GM20000 (cell line): Measurements from ENCODE around the gene USP25.

Experiments used
- DNase-seq: peaks from one replicate; pipeline ENCODE4 v3.0.0; 2012; ENCODE audit warnings: low spot score
- TF ChIP-seq, protein P1 (sequence below): IDR thresholded peaks from 2 replicates; pipeline ENCODE4 v1.5.1; 2012; ENCODE audit warnings: mild to moderate bottlenecking, control low read depth; ENCODE audit errors: extremely low read depth, missing control alignments

Gene USP25

DNA sequence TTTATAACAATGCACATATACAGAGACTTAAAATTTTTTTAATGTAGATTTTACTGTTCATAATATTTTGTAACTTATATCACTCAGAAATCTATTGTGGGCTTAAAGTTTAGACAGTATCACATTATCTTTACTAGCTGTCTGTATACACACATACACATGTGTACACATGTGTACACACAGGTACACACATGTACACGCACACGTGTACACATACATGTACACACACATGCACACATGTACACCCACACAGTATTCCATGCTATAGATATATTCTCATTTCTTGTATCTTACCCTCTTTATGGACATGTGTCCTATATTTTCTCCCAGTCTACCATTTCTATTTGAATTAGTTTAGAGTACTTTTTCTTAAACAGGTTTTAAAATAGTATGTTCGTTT, 123.3 kb downstream of the USP25 start:
- TF ChIP-seq, protein P1, sequence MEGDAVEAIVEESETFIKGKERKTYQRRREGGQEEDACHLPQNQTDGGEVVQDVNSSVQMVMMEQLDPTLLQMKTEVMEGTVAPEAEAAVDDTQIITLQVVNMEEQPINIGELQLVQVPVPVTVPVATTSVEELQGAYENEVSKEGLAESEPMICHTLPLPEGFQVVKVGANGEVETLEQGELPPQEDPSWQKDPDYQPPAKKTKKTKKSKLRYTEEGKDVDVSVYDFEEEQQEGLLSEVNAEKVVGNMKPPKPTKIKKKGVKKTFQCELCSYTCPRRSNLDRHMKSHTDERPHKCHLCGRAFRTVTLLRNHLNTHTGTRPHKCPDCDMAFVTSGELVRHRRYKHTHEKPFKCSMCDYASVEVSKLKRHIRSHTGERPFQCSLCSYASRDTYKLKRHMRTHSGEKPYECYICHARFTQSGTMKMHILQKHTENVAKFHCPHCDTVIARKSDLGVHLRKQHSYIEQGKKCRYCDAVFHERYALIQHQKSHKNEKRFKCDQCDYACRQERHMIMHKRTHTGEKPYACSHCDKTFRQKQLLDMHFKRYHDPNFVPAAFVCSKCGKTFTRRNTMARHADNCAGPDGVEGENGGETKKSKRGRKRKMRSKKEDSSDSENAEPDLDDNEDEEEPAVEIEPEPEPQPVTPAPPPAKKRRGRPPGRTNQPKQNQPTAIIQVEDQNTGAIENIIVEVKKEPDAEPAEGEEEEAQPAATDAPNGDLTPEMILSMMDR, result no peak
- DNase-seq, result no peak

DNA sequence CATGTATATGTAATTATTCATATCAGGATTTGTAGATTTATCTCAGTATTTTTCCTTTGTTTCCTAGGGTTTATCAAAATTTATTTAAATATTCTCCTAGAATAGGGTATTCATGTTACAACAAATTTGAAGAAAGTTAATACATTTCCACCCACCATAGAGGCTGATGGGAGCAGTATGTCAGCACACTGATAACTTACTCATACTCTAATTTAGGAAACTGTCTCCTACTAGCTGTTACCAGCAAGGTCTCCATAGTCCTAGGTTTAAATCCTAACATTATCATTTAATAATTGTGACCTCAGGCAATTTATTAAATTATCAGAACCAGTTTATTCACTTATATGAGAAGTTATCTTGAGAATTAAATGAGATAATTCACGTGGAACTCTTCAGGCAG, 127.0 kb downstream of the USP25 start:
- DNase-seq, result no peak
- TF ChIP-seq, protein P1, result no peak

DNA sequence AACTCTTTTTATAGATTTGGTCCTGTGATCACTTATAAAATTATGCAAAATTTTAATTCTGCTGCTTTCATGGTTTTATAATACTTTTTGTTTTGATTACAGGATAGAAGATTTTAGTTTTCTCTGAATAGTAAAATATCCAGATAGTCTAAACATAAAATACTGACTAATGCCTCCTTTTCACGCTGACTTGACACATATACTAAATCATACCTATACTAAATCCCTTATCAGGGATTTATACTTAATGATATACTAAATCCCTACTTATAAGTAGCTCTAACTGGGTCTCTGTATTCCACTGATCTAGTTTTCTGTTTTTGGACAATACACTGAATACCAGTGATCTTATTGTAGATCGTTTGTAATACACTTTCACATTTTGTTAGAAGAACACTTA, 128.0 kb downstream of the USP25 start:
- TF ChIP-seq, protein P1, result no peak
- no peak for DNase-seq

DNA sequence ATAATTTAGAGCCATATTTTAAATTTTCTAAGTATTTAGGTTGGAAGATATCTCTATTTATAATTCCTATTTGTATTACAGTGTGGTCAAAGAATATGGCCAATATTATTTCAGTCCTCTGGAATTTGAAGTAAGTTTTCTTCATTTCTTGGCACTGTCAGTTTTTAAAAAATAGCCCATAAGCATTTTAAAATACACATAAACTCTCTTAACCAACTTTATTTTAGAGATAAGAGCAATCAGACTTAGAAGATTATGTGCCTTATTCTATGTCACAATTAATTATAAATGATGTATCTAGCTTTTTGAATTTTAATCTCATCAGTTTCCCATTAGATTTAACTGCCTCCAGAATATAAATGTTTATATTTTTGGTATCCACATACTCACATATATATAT, 130.8 kb downstream of the USP25 start:
- TF ChIP-seq, protein P1, result no peak
- no peak for DNase-seq

DNA sequence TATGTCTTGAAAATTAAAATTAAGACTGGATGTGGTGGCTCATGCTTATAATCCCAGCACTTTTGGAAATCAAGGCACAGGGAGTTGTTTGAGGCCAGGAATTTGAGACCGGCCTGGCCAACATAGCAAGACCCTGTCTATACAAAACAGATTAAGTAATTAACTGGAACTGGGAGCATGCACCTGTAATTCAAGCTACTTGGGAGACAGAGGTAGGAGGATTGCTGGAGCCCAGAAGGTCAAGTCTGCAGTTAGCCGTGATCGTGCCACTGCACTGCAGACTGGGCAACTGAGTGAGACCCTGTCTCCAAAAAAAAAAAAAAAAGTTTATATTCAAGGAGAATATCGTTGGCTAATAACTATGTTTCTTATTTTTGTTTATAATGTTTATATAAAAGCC, 139.2 kb downstream of the USP25 start:
- TF ChIP-seq, protein P1, result no peak
- DNase-seq, result no peak

DNA sequence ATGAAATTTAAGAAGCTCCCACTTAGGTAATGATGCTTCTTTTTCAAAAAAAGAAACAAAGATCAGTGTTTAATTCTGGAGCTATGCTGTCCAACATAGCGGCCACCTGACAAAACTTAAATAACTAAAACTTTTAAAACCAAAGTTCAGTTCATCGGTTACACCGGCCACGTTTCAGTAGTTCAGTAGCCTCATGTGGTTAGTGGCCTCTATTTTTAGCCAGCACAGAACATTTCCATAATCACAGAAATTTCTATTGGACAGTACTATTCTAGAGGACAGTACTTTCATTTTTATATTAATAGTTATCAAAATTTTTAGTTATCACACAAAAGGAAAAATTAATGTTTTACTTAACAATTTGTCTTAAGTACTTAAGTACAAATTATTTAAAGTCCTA, 141.0 kb downstream of the USP25 start:
- peak; percentile 7 for DNase-seq
- TF ChIP-seq, protein P1, result no peak

DNA sequence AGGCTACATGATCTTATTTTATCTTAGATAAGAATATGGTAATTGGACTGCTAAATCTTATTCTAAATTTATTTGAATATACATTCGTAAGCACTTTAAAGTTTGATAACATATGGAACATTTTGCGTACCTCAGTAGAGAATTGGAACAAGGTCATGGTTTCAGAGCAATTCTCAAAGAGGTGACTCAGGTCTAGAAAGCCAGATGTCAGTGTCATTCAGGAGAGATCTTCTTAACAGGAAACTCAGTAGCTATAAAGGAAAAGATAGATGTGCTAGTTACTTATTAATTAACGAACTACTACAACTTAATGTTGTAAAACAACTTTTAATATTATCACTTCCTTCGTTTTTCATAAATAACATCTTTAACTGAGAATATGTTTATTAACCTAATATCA, 142.5 kb downstream of the USP25 start:
- peak; percentile 4 for DNase-seq
- TF ChIP-seq, protein P1, result no peak
